ENCODE data around the gene BCAS1.
"Not testable (repeated sequence)": the region's sequence is repeated elsewhere in the genome, so short reads cannot be mapped to it uniquely, and the experiment has no call there.

Gene BCAS1

DNA sequence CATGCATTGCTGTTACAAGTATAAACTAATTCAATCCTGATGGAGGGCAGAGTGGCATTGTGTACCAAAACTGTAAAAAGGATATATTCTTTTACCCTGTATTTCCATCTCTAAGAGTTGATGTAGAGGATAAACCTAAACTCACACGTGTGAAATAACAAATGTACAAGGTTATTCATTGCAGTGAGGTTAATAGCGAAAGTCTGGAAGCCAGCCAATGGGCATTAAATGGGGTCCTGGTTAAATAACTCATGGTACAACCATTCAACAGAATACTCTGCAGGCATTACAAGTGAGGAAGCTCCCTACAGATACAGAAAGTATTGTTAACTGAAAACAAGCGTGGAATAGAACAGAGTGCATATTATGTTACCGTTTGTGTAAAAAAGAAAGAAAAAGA lies 56.9 kb downstream of the BCAS1 start:
- no peak for DNase-seq

DNA sequence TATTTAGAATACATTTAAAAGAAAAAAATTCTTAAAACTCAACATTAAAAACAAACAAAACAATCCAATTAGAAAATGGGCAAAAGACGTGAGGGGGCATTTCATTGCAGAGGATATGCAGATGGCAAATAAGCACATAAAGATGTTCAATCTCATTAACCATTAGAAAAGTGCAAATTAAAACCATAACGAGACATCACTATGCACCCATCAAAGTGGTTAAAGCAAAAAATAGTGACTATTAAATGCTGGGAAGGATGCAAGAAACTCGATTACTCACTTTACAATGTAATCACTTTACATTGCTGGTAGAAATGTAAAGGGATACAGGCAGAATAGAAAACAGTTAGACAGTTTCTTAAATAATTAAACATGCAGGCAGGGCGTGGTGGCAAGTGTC lies 59.0 kb downstream of the BCAS1 start:
- no peak for DNase-seq

- DNase-seq = not testable (repeated sequence)
These were observed 64.2 kb downstream of the BCAS1 start for GRCh38 chr20:54006216-54006615.

DNA sequence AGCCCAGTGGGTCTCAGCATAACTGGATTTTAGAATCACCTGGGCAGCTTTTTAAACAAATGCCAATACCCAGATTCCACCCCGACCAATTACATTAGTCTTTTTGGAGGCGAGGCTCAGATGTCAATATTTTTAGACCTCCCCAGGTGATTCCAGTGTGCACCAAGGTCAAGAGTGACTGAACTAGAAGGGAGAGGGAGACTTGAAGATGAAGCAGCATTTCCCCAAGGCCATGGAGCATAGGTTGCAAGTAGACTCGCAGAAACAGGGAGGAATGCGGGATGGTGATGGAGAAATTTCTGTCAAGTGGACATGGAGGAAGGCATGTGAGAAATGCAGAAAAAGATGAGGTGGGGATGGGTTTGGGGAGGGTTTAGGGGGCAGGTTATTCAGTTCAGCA lies 64.9 kb downstream of the BCAS1 start:
- DNase-seq = no peak

GRCh38 chr20:54004445-54004844 lies 65.9 kb downstream of the BCAS1 start:
- DNase-seq = no peak

GRCh38 chr20:54002741-54003140 lies 67.7 kb downstream of the BCAS1 start:
- no peak for DNase-seq

GRCh38 chr20:54002056-54002575 lies 68.3 kb downstream of the BCAS1 start:
- DNase-seq = no peak

DNA sequence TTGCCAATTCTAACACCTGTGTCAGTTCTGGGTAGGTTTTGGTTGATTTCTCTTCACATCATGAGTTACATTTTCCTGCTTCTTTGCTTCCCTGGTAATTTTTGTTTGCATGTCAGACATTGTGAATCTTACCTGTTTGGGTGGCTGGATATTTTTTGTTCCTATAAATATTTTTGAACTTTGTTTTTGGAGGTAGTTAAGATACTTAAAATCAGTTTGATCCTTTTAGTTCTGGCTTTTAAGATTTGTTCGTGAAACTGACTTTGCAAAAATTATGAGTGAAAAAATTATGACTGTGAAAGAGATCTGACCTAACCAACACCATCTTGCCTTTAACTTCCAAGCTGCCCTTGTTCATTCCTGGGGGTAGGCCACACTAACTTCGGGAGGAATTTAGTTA lies 69.5 kb downstream of the BCAS1 start:
- DNase-seq = no peak

GRCh38 chr20:54000262-54000661 lies 70.1 kb downstream of the BCAS1 start:
- no peak for DNase-seq

DNA sequence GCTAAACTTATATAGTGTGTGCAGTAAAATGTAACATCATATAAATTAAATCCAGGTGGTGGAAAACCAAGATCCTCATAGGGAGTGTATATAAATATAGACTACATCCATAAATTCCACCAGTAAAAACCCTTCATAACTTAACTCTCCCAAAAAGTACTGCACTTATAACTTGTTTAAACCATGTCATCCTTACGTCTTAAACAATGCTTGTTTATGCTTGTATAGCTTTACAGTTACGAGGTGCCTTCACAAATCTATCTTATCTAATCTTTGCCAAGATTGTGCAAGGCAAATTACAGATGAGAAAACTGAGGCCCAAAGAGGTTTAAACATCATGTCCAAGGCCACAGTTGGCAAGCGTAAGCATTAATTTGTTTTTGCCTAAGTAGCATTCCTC lies 71.3 kb downstream of the BCAS1 start:
- DNase-seq = no peak

GRCh38 chr20:53996584-53997486 lies 73.6 kb downstream of the BCAS1 start:
- DNase-seq = no peak

- no peak for DNase-seq
These were observed 74.4 kb downstream of the BCAS1 start for GRCh38 chr20:53995949-53996348.

GRCh38 chr20:53994088-53994487 lies 76.3 kb downstream of the BCAS1 start:
- DNase-seq = no peak

DNA sequence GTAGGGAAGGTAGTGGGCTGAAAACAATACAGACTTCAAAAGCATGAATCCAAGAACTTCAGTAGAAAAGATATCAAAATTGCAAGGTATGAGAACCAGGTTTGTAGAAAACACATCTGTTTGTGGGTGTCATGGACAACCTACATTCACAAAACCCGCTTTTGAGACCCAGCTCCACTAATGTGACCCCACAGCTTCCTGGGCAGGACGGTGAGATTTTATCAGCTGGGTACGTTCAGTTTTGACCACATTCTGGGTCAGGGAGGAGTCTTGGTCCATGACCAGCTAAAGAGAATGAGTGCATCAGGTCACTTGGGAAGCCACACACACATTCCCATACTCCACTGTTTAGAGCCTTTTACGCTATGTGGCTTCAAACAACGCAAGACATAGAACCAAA lies 77.1 kb downstream of the BCAS1 start:
- peak; percentile 1 for DNase-seq

GRCh38 chr20:53990768-53991450 lies 79.5 kb downstream of the BCAS1 start:
- DNase-seq = no peak

DNA sequence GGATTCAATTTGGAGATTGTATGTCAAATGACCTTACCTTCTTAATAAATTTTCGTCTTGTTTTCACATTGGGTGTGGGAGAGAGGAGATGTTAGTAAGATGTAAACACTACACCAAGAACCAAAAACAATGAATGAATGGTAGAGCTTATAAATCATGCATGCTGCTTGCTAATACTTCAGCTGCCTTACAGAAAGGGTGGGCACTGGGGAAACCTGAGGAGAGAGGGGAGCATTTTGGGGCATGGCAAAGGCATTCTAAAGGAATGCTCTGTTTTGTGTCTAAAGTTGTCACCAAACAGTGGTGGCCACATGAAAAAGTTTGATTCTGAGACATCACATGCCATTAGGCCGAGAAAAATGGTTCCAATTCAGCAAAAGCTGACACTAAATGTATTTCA lies 80.4 kb downstream of the BCAS1 start:
- DNase-seq = no peak

GRCh38 chr20:53989401-53989800 lies 81.0 kb downstream of the BCAS1 start:
- no peak for DNase-seq

- DNase-seq = no peak
These were observed 84.2 kb downstream of the BCAS1 start for GRCh38 chr20:53986037-53986650.

GRCh38 chr20:53985150-53985518 lies 85.3 kb downstream of the BCAS1 start:
- no peak for DNase-seq

GRCh38 chr20:53984356-53985149 lies 85.8 kb downstream of the BCAS1 start:
- no peak for DNase-seq

DNA sequence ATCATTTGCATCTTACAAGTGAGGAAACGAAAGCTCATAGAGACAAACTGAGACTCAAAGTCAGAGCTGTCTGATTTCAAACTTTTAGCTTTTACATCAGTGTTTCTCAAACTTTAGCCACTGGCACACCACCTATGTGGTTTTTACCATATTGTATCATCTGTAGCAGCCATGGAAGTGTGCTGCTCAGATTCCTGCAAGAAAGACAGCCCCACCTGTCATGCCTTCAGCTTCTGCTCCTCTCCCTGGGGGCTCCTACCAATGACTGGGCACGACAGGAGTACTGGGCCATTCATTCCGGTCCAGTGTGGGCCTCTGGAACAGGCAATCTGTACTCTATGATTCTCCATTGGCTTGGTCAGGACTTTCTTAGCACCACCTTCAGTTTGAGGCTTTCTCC lies 87.0 kb downstream of the BCAS1 start:
- DNase-seq = no peak

- no peak for DNase-seq
These were observed 87.8 kb downstream of the BCAS1 start for GRCh38 chr20:53982624-53983023.
